Nephron progenitor cell (in vitro differentiated cells): ENCODE measurements around the gene CLDN10.

ENCODE experiments used
- DNase-seq: peaks from one replicate; pipeline ENCODE4 v3.0.0; 2021
- H3K27ac Mint-ChIP-seq: 2 replicates; pipeline ENCODE4 v1.8.0; 2021; ENCODE audit warnings: mild to moderate bottlenecking, moderate library complexity, mixed read lengths
- H3K27me3 Mint-ChIP-seq: 2 replicates; pipeline ENCODE4 v1.8.0; 2021; ENCODE audit warnings: mild to moderate bottlenecking, low read depth, mixed read lengths; ENCODE audit not compliant: poor library complexity
- H3K36me3 Mint-ChIP-seq: 2 replicates; pipeline ENCODE4 v1.8.0; 2021; ENCODE audit warnings: low read depth, mixed read lengths
- H3K4me1 Mint-ChIP-seq: 2 replicates; pipeline ENCODE4 v1.8.0; 2021; ENCODE audit warnings: mixed read lengths
- H3K4me3 Mint-ChIP-seq: 2 replicates; pipeline ENCODE4 v1.8.0; 2021; ENCODE audit warnings: mild to moderate bottlenecking, moderate library complexity, mixed read lengths
- H3K9me3 Mint-ChIP-seq: 2 replicates; pipeline ENCODE4 v1.8.0; 2021; ENCODE audit warnings: mild to moderate bottlenecking, moderate library complexity, mixed read lengths
- CTCF ChIP-seq: fragments of 200-600 bp; sonication (generic); IDR thresholded peaks from 2 replicates; pipeline ENCODE4 v1.5.0; 2021; ENCODE audit warnings: antibody characterized with exemption

Gene CLDN10

GRCh38 chr13:95568131-95568530 is 15.6 kb downstream of the CLDN10 start:
- TF ChIP-seq CTCF: no peak
- H3K27ac Mint-ChIP-seq: no peak overlapping the region
- H3K4me1 Mint-ChIP-seq: no peaks in the 10 kb centered on the region
- peaks cover 6% of the 10 kb centered on the region for H3K27me3 Mint-ChIP-seq
- peaks cover 17% of the 10 kb centered on the region for H3K9me3 Mint-ChIP-seq
- no peak overlapping the region for H3K4me3 Mint-ChIP-seq
- H3K36me3 Mint-ChIP-seq: no peaks in the 10 kb centered on the region
- DNase-seq: no peak

- Mint-ChIP-seq H3K9me3 (peaks cover 17% of the 10 kb centered on the region), H3K36me3 (peaks cover 8% of the 10 kb centered on the region), H3K27me3 (peaks cover 6% of the 10 kb centered on the region), H3K4me3 (no peak overlapping the region), H3K4me1 (peaks cover under 1% of the 10 kb centered on the region), H3K27ac (peak overlapping the region; percentile 31)
- no peak for TF ChIP-seq CTCF
- no peak for DNase-seq
Observed at GRCh38 chr13:95570016-95570415, 17.5 kb downstream of the CLDN10 start.

GRCh38 chr13:95571941-95572340 is 19.4 kb downstream of the CLDN10 start:
- Mint-ChIP-seq H3K27ac (no peak overlapping the region), H3K27me3 (peaks cover 6% of the 10 kb centered on the region), H3K9me3 (peaks cover 7% of the 10 kb centered on the region), H3K4me1 (peaks cover 20% of the 10 kb centered on the region), H3K36me3 (peaks cover 8% of the 10 kb centered on the region), H3K4me3 (no peak overlapping the region)
- DNase-seq: no peak
- TF ChIP-seq CTCF: no peak

GRCh38 chr13:95573221-95573620 is 20.7 kb downstream of the CLDN10 start:
- Mint-ChIP-seq H3K4me1 (peaks cover 20% of the 10 kb centered on the region), H3K9me3 (no peaks in the 10 kb centered on the region), H3K4me3 (no peak overlapping the region), H3K27ac (no peak overlapping the region), H3K36me3 (peaks cover 14% of the 10 kb centered on the region), H3K27me3 (peaks cover 6% of the 10 kb centered on the region)
- no peak for DNase-seq
- no peak for TF ChIP-seq CTCF

- DNase-seq: no peak
- H3K27ac Mint-ChIP-seq: no peak overlapping the region
- no peak for TF ChIP-seq CTCF
- peaks cover 20% of the 10 kb centered on the region for H3K4me1 Mint-ChIP-seq
- no peaks in the 10 kb centered on the region for H3K27me3 Mint-ChIP-seq
- H3K4me3 Mint-ChIP-seq: no peak overlapping the region
- H3K36me3 Mint-ChIP-seq: peaks cover 53% of the 10 kb centered on the region
- H3K9me3 Mint-ChIP-seq: no peaks in the 10 kb centered on the region
Observed at GRCh38 chr13:95579303-95579702, 26.8 kb downstream of the CLDN10 start.

GRCh38 chr13:95585867-95586266 is 33.3 kb downstream of the CLDN10 start:
- H3K4me3 Mint-ChIP-seq: no peak overlapping the region
- H3K36me3 Mint-ChIP-seq: peaks cover 79% of the 10 kb centered on the region
- no peak overlapping the region for H3K27ac Mint-ChIP-seq
- TF ChIP-seq CTCF: no peak
- H3K4me1 Mint-ChIP-seq: no peaks in the 10 kb centered on the region
- no peaks in the 10 kb centered on the region for H3K9me3 Mint-ChIP-seq
- H3K27me3 Mint-ChIP-seq: no peaks in the 10 kb centered on the region
- no peak for DNase-seq
